ENCODE measurements around the gene SPAG16.
"Not testable (repeated sequence)": the region's sequence is repeated elsewhere in the genome, so short reads cannot be mapped to it uniquely, and the experiment has no call there.

- TF ChIP-seq YY1 (IDR thresholded peaks at IDR 0.05; ENCODE audit: insufficient read depth, insufficient read length); SUZ12 (IDR thresholded peaks at IDR 0.05; ENCODE audit: extremely low read depth, insufficient read depth, insufficient read length); ZNF274 (IDR thresholded peaks at IDR 0.05; ENCODE audit: low read depth, low read length): not testable (repeated sequence)
Observed at GRCh38 chr2:213408426-213409070, 124.3 kb downstream of the SPAG16 start.

All from NT2/D1 (cell line).